OCI-LY1 (cell line): Measurements from ENCODE around the gene GATA6.

ENCODE experiments used
- EZH2 ChIP-seq: fragments of 200-600 bp; sonication (generic), shearing (Covaris generic); IDR thresholded peaks from 2 replicates; pipeline ENCODE4 v1.8.0; 2017; ENCODE audit warnings: borderline replicate concordance, mixed run types, mild to moderate bottlenecking, antibody characterized with exemption, low read length, moderate library complexity, mixed read lengths
- TF ChIP-seq, protein P1 (sequence below): fragments of 200-600 bp; sonication (generic), shearing (Covaris generic); IDR thresholded peaks from 2 replicates; pipeline ENCODE4 v1.5.1; 2017; ENCODE audit warnings: mild to moderate bottlenecking, antibody characterized with exemption, low read length, moderate library complexity, mixed read lengths

DNA sequence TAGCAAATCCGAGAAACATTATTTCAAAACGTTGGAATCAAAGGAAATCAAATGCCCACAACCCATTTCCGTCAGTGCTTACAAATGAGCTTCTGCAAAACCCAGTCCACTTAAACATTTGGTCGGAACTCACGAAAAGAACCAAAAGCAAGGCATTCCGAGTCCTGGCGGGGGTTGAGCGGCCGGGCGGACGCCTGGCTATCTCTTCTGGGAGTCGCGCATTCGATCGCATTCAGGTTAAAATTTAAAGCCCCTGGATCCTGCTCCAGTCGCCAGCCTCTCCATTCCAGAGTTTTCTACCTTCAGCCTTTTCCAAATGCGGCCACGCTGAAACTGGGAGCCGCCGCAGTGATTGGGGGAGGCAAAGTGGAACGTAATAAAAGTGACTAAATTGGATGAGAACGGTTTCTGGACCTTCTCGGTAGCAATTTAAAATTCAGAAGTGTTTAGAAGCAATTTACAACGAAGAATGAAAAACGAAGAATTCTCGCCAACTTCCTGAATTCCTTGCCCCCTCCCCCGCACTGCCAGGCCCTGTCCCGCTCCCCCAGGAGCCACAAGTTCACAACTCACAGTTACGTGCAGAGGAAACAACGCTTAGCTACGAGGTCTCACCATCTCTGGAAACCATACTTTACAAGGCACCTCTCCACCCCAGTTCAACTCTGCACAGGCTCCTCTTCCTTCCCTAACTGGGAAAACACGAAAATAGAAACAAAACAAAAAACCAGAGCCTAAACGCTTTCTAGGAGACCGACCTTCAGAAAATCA is 1.7 kb upstream of the GATA6 start:
- TF ChIP-seq, protein P1, sequence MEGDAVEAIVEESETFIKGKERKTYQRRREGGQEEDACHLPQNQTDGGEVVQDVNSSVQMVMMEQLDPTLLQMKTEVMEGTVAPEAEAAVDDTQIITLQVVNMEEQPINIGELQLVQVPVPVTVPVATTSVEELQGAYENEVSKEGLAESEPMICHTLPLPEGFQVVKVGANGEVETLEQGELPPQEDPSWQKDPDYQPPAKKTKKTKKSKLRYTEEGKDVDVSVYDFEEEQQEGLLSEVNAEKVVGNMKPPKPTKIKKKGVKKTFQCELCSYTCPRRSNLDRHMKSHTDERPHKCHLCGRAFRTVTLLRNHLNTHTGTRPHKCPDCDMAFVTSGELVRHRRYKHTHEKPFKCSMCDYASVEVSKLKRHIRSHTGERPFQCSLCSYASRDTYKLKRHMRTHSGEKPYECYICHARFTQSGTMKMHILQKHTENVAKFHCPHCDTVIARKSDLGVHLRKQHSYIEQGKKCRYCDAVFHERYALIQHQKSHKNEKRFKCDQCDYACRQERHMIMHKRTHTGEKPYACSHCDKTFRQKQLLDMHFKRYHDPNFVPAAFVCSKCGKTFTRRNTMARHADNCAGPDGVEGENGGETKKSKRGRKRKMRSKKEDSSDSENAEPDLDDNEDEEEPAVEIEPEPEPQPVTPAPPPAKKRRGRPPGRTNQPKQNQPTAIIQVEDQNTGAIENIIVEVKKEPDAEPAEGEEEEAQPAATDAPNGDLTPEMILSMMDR, result no peak
- no peak for TF ChIP-seq EZH2
